Activated CD4-positive, alpha-beta T cell treated with anti-CD3 and anti-CD28 coated beads, Interleukin-2, Interleukin-4, amounts not matched to agents 100 ng/mL and 50 ng/mL, durations not matched to agents 16 hours and 8 hours (primary cell): Measurements from ENCODE around the gene HOXD10.

Source experiments
- DNase-seq: peaks from one replicate; pipeline ENCODE4 v3.0.0-alpha.2; 2020; ENCODE audit warnings: low spot score

Gene HOXD10

DNA sequence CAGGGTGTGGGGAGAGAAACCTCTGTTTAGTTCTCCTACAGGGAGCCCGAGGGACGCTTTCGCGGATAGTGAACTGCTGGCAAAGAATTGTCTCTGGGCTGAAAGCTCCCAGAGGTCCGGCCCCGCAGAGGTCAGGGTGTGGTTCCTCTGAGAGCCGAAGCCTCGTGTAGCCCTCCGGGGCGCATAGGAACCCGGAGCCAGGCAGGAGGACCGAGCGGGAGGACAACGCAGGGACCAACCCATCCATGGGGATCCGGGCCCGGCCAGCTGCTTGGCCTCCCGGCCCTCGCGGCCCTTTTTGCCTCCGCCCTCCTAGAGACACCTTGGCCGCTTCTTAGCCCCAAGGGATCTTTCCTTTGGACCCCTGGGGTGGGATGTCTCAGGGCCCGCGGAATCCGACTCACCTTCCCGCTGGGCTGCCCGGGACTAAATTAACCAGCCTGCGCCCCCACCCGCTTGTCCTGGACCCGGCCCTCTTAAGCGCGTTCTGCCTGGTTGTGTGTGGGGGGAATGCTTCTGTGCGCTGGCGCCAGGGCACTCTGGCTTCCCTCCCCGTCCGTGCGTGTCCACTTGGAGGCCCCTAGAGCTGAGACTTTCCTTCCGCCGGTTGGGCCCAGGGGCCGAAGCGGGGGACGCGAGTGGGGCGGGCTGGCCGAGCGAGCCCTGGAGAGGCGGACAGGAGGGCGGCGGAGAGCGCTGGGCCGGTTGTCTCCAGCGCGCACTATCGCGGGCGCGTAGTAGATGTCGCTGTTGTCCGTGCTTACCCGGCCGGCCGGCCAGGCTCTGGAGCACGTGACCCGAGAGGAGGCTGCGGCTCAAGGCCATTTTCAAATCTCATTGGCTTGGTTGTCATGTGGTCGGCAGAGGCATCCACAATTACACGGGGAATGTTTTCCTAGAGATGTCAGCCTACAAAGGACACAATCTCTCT, at the start of gene HOXD10:
TSS of gene HOXD10 (plus strand) at position 896 of the 931 bp plus-strand sequence. CDS start 56 bp downstream, outside the sequence.
- no peak for DNase-seq

DNA sequence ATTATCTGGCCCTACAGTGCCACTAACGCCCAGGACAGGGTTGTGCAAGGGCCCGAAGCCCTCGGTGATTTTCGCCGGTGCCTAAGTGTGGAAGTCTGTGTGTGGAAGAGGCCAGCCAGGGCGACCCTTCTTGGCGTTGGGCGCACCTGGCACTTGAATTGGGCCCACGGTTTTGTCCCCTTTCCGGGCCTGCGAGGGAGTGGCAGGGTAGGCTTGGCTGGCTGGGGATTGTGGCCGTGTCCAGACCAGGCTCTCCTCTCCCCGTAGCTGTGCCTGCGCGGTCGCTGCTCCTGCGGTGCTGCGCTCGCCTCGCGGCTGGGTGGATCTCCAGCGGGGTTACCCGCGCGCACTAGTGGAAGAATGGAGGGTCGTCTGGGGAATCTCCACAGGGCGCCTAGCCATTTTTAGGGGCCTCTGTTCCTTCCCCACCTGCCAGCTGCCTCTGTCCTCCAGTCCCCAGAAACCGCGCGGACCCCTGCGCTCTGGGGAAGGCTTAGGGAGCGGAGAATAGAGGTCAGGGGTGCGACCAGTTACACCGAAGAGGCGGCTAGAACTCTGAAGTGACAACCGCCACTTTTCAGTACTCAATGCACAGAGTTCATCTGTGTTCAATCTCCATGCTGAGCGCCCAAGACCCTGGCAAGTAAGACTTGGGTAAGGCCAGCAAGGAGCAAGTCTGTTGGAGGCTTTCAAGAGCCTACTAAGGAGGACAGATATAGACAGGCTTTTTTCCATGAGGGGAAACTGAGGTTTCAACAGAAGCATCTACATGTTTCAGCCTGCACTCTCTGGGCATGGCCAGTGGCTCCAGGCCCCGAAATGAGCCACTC, 48.8 kb upstream of the HOXD10 start:
- no peak for DNase-seq

DNA sequence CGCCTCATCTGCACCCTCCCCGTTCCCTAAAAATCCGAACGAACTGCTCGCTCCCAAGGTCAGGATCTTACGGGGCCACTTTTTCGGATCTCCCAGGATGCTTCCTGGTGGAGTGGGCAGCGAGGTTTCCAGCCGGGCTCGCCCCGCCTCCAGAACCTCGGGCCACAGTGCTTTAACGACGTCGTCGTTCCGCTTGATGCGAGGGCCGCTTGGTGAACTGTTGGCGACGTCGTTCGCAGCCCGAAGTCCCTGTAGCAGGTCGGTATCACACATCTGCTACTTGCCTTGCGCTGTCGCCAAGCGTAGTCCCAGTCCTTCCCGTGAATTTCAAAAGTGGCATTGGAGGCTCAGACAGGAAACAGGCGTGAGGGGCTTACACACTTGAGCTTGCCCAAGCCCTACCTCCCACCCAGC, 48.2 kb upstream of the HOXD10 start:
- DNase-seq = no peak

DNA sequence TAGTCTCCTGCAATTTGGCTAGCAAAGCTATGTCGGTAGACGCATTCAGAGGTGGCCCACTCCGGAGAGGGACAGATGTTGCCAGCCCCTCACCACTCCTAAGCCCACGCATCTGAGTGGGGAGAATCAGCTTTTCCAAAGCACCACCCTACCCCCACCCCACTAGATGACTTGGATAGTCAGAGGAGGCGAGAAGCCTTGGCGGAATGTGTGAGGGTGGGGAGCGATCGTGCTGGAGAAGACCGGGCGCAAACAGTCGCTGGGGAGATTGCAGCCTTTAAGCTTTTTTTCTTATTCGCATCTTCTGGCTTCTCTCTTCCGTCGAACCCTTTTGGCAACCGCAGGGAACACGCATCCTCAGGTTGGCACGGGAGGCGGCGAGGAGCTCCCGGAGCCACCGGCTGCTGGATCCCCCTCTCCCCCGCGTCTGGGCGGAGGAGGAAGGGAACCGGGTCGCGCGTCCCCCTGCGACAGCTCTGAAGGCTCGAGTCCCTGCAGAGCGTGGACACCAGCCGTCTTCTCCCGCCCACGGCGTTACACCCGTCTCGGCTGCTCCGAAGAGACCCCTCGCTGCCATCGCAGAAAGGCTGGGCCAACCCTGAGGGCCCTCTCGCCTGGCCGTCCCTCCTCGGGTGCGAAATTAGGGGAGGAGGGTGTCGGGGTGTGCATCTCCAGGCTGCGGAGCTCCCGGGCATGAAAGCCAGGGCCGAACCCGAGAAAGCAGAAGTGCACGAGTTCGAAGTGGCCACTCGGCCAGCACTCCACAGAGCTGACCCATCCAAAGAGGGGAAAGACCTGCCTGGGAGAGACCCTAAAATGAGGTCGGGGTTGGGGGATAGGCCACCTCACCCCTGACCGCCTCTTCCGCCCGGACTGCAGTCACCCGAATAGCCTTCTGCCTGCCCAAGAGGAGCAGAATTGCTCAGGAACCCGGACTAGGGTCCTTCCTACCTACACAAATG, 45.0 kb upstream of the HOXD10 start:
- DNase-seq = no peak

DNA sequence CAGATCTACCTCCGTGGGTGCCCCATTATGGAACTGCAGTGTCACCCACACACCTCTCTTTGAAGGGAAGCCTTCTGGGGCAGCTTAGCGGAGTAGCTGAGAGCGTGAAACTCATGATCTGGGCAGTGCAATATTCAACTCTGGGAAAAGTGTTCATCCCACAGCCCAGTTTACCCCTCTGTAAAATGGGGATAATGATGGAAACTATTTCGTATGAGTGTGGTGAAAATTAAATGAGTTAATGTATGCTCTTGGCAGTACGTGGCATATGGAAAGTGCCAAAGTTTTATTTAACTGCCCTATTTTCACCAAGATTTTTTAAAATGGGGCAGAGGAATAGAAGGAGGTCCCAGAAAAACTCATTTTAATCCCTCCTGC, 44.3 kb upstream of the HOXD10 start:
- no peak for DNase-seq

DNA sequence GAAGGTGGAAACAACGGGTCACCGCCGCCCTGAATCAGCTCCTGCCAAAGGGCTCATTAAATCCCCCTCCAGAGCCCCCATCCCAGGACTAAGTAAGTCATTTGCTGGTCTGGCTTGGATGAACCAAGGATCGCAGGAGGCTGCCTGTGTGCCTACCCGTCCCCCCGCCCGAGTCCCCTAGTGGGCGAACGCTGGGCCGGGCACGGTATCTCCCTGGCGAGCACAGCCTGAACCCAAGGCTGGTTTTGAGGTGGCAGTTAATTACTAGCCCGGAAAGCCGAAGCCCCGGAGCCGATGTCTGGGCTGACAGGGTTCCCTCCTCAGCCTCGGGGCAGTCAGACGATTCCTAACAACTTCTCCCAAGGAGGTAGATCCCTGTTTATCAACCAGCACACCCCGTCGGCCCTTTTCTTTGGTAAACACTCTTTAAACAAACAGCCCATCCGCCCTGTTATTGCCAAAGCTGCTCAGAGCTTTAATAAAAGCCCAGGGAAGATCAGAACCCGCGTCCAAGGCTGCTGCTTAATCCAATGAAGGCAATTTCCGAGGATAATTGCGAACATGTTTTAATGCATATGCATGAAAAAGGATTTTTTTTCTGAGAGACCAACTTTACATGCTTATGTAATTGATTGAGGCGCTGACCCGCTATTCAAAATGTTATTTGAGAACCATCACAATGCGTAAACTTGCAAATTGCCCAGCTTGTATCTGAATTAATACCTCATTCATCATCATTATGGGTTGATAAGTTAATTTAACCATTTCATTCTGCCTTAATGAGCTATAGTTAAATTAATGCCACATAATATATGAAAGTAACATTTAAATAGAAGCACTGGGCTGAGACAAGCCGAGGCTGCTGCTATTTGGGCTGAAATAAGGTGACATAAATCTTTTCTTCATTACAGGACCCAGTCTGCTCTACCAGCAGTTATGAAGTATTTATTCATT, 43.4 kb upstream of the HOXD10 start:
- DNase-seq = no peak

DNA sequence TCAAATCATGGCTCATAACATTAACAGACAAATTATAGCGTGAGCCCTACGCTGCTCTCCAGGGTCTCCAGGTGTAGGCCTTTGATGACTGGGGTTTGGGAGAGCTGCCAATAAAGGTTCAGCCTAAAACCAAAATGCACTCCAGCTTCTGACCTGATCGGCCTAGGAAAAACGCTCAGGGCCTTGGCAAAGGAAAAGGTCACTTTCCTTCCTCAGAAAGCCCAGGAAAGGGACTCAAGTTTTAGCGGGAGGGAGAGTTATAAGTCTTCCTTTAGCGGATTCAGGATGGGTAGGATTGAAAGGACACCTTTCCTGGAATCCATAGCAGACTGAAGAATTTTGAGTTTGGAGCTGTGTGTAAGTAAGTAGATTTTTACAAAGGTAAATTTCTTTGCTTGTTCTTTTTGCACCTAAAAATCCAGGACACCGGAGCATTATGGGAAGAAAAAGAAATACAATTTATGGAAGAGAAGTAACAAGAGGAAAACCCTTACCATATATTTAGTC, 41.6 kb upstream of the HOXD10 start:
- DNase-seq = no peak

DNA sequence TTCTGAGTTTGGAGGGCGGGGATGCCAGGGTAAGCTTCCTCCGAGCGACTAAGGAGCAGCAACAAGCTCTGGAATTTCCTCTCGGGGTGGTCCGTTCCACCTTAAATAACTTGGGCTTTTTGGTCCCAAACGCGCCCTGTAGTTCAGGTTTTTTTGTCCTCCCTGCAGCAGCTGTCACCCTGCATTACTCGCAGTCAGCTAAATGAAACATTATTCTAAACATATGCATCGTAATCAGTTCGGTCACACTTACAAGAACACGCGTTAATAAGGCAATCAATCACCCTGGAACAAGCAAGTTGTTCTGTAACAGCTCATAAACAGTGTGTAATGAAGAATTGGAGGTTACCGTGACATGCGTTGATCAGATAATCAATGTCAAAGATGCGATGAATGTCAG, 41.1 kb upstream of the HOXD10 start:
- no peak for DNase-seq

DNA sequence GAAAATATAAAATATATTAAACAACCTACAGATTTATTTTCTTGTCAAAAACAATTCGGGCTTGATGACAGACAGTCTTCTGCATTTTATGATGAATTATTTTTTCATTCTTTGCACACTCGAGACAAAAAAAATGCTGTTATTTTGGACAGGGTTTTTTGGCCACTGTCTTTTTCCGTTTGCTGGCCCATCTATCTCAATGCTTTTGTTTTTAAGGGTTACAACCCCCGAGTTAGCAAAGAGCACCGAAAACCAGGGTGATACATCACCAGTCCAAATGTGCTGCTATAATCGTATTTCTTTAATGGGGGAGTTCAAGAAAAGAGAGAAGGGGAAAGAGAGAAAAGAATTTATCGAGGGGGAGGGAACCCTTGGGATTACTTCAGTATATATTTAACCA, 40.5 kb upstream of the HOXD10 start:
- DNase-seq = no peak

DNA sequence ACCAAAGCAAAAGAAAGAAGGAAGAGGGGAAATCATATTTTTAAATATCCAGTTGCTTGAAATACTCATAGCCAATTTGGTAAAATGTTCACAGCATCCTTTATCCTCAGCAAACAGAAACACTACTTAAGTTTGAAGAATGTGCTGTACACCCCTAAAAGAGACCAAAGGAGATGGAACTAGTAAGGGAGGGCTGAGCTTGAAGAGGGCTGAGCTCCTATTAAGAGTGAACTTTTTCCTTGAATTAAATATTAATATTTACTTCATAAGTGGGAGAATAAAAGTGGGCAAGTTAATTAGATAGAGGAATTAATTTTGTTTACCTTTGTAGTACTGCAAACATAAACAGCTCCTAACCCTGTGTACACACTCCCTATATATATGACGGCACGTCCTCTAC, 39.8 kb upstream of the HOXD10 start:
- no peak for DNase-seq

DNA sequence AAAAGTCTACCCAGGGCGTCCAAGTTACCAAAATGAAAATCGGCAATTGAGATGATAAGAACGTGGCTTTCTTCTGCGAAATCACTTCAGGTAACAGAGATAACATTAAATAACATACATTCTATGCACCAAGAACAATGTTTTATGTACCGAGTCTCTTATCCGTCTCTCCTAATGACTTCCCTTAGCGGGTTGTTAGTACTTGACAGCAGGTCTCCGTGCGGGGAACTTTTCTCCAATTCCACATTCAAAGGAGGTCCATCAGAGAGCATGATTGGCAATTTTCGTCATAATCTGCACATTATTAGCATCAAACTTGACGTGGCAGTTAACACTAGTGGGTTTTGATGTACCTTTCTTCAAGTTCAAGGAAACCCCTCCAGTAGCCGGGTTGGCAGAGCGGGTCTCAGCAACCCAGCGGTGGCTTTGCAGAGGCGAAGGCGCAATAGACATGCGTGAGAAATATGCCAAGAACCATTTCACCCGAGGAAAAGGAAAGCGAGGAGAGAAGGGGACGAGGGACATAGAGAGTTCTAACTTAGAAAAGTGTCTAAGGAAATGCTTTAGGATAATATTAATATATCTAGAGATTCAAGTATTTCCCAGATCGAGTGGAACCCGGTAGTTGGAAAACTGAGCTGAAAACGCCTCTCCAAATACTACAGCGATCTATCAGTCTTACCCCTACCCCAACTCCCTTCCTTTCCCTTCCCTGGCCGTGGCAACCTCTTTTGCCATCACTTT, 37.9 kb upstream of the HOXD10 start:
- no peak for DNase-seq

DNA sequence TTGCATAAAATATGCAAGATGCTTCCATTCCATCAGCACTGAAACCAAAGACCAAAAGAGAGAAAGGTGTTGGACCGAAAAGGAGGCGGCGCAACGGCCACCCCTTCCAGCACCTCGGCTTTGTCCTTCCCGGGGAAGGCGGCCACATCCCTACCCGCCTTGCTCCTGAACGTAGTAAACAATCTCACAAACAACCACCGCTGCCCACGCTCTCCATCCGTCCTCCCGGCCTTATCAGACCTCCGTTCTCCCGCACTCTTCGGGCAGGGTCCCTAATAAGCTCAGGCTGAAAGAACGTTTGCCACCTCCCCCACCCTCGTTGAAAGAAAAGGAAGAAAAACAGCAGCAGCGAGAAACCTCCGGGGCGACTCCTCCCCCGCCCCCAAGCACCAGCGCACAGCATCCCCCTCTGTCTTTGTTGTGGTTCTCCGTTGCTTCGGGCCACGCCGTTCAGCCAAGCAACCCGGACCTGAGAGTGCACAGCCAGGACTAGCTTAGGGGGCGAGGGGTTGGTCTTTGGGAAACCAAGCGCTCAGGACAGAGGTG, 37.2 kb upstream of the HOXD10 start:
- no peak for DNase-seq

DNA sequence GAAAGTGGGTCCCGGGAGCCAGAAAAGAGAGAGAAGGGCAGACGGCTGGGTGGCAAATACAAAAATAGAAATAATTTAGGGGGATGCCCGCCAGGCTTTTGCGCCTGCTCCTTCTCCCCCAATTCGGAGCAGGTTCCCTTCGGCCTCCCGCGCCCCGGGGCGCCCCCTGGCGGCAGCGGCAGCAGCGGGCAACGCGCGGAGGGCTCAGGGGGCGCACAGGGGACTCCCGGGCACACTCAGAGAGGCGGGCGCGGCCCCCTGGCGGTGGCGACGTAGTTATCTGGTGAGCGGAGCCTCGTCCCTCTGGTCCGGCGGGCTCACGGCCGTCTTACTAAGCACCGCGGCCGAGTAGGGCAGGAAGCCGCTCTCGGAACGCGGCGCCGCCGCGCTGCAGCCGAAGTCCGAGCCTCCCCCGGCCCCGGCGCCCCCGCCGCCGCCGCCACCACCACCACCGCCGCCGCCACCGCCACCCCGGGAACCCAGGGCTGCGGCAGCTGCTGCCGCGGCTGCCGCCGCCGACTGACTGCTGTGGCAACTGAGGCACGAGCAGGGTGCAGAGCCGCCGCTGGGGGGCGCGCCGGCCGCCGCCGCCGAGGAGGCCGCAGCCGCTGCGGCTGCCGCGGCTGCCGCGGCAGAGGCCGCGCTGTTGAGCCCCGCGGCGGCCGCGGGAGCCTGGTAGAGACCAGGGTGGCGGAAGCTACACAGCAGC, 36.6 kb upstream of the HOXD10 start:
- peak; percentile 38 for DNase-seq

DNA sequence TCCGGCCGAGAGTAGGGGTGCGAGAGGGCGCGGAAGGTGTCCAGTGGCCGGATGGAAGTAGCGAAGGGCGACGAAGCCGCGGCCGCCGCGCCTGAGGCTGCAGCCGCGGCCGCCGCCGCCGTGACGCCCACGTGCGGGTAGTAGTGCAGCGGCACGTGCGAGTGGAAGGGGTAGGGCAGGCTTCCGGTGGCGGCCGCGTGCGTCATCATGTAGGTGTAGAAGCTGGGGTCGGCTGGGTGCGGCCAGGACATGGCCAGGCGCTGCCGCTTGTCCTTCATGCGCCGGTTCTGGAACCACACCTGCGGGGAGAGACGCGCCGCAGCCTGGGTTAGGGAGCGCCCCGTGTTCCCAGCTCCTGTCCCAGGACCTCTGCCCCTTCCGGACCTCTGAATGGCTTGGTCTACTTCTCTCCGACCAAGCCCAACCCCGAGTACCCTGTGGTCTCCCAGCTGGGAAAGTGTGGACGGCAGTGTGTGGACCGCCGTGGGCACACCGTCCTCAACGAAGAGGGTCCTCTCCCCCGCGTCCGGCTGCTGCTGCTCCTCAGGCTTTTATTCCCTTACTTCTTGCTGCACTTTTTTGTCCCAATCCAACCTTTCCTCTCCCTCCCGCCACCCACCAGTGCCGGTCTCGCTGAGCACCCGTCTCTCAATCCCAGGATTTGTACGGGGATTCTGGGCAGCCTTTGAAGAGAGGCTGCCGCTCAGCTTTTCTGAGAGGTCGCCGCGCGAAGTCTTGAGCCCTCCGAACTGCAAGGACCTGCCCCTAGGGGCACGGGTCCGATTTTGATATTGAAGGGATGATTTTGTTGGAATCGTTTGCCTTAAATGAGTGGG, 35.8 kb upstream of the HOXD10 start:
- no peak for DNase-seq

DNA sequence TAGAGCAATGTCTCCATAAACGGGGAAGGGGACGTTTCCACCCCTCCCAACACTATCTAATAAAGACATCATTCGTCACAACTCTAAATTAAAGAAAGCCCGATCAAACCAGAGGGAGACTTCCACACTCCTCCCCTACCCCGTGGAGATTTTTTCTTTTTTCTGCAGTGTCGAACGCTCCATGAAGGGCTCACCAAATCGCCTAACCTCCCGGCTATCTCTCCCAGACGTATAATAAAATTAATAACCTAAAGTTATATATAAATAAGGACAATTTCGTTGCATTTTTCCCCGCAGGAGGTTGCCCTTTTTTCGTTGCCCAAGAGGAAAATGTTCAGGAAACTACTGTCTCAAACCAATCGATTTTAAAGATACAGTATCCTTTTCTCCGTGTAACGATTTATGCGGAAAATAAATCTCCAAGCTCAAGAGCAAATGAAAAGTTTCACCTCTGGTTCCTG, 35.2 kb upstream of the HOXD10 start:
- DNase-seq = no peak

DNA sequence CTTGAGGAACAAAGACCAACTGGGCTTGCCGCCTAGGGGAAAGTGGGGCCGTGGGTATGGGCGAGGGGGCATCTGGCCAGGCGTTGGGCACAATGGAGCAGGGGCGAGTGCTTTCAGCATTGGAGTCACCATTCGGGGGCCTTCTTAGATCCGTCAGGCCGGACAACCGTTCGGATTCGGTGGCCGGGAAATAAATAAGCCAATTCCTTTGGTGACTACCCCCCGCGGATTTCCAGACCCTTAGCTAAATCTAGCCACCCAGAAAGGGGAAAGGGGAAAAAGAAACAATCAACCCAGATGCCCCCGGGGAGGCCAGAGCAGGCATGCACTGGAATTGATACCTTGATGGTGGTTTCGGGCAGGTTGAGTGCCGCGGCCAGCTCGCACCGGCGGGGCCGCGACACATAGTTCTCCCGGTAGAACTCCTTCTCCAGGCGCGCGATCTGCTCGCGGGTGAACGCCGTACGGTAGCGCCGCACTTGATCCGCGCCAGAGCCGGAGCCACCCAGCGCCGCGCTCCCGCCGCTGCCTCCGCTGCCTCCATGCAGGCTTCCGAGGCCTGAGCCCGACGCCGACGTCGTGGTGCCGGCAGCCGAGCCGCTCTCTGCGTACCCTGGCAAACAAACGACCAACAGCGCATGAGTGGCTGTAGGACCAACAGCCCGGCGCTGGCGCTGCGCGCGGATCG, 34.6 kb upstream of the HOXD10 start:
- DNase-seq = no peak

DNA sequence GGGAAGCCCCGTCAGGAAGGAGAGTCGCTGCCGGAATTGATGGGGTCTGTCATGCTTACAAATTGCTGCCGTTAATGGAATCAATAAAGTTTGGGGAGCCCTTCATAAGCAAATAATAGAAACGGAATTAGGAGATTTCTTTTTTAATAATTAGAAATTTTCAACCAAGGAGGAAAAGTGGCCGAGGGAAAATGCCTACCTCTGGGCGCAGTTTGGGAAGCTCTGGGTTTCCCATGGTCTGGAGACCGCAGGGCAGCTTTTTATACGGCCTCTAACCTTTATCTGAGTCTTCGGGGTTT, 34.1 kb upstream of the HOXD10 start:
- DNase-seq = no peak
